Loucy (cell line): ENCODE measurements around the gene FADS3.

Source experiments
- CTCF ChIP-seq: fragments of 200-600 bp; sonication (generic); conservative IDR thresholded peaks from 2 replicates; pipeline ENCODE4 v1.5.1; 2014; ENCODE audit warnings: mild to moderate bottlenecking, antibody characterized with exemption, low read length
- EZH2phosphoT487 ChIP-seq: fragments of 200-600 bp; IDR thresholded peaks from 2 replicates; pipeline ENCODE4 v1.6.1; 2018; ENCODE audit warnings: antibody characterized with exemption, mild to moderate bottlenecking, moderate library complexity, borderline replicate concordance

- TF ChIP-seq CTCF (no peak), EZH2phosphoT487 (no peak)
Measured at GRCh38 chr11:61870541-61871031, 20.8 kb downstream of the FADS3 start.
